DOHH2 (cell line): ENCODE measurements around the gene KRT82.

Source experiments
- H3F3A ChIP-seq: fragments of 200-600 bp; sonication (generic), shearing (Covaris generic); 2 replicates; pipeline ENCODE4 v1.6.0; 2016; ENCODE audit warnings: antibody characterized with exemption, mild to moderate bottlenecking; ENCODE audit not compliant: control insufficient read depth, insufficient read depth
- H3K27ac ChIP-seq: fragments of 200-600 bp; sonication (generic); 2 replicates; pipeline ENCODE4 v1.5.1; 2014; ENCODE audit warnings: low read depth, mild to moderate bottlenecking, low read length, moderate library complexity
- H3K27me3 ChIP-seq: fragments of 200-600 bp; sonication (generic); 2 replicates; pipeline ENCODE4 v1.6.1; 2014; ENCODE audit warnings: mild to moderate bottlenecking, low read length, mixed read lengths; ENCODE audit not compliant: control insufficient read depth
- H3K36me3 ChIP-seq: fragments of 200-600 bp; sonication (generic); 2 replicates; pipeline ENCODE4 v1.6.1; 2014; ENCODE audit warnings: mild to moderate bottlenecking, low read length, moderate library complexity, mixed read lengths; ENCODE audit not compliant: control insufficient read depth
- H3K4me1 ChIP-seq: fragments of 200-600 bp; sonication (generic); 2 replicates; pipeline ENCODE4 v1.6.1; 2014; ENCODE audit warnings: mild to moderate bottlenecking, low read length, mixed read lengths; ENCODE audit not compliant: control insufficient read depth
- H3K4me2 ChIP-seq: fragments of 200-600 bp; sonication (generic); 2 replicates; pipeline ENCODE4 v1.6.0; 2014; ENCODE audit warnings: mild to moderate bottlenecking, low read length, moderate library complexity
- H3K4me3 ChIP-seq: fragments of 200-600 bp; sonication (generic); 2 replicates; pipeline ENCODE4 v1.5.1; 2014; ENCODE audit warnings: mild to moderate bottlenecking, low read length, mixed read lengths
- H3K79me2 ChIP-seq: fragments of 200-600 bp; sonication (generic); 2 replicates; pipeline ENCODE4 v1.6.1; 2014; ENCODE audit warnings: mild to moderate bottlenecking, low read length, mixed read lengths; ENCODE audit not compliant: control insufficient read depth
- H3K9me2 ChIP-seq: fragments of 200-600 bp; sonication (generic); replicated peaks from 2 replicates; pipeline ENCODE4 v1.6.1; 2014; ENCODE audit warnings: mild to moderate bottlenecking, low read length, mixed read lengths; ENCODE audit not compliant: control insufficient read depth
- H3K9me3 ChIP-seq: fragments of 200-600 bp; sonication (generic); 2 replicates; pipeline ENCODE4 v1.6.1; 2014; ENCODE audit warnings: antibody characterized with exemption, low read length, mixed read lengths; ENCODE audit not compliant: control insufficient read depth, insufficient read depth
- H4K20me1 ChIP-seq: fragments of 200-600 bp; sonication (generic); 2 replicates; pipeline ENCODE4 v1.6.0; 2014; ENCODE audit warnings: low read depth, mild to moderate bottlenecking, antibody characterized with exemption, low read length, moderate library complexity; ENCODE audit not compliant: control insufficient read depth, insufficient read depth
- EZH2phosphoT487 ChIP-seq: fragments of 200-600 bp; sonication (generic); IDR thresholded peaks from 2 replicates; pipeline ENCODE4 v1.6.1; 2017; ENCODE audit warnings: borderline replicate concordance, mild to moderate bottlenecking, antibody characterized with exemption, low read length, moderate library complexity, mixed read lengths
- TF ChIP-seq, protein P1 (sequence below): fragments of 200-600 bp; sonication (generic); IDR thresholded peaks from one replicate; pipeline ENCODE4 v1.5.1; 2014; ENCODE audit warnings: antibody characterized with exemption, mild to moderate bottlenecking, low read depth, low read length; ENCODE audit not compliant: poor library complexity, severe bottlenecking

Gene KRT82

DNA sequence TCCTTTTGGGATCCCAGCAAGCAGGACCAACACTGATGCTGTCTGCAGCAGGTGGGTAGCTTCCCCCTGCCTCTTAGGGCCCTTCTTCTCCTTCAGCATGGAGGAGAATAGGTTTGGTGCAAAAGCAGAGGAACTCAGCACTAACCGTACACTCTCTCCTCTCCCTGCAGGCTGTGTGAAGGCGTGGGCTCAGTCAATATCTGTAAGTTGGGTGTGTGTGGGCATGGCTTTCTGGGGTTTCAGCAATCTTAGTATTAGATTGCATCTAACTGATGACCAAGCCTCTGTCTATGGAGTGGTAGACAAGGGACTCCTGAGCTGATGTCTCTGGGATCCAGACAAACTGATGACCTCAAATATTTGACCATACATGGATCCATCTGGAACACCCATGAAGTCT, 53.2 kb downstream of the KRT82 start:
- Histone ChIP-seq H3K4me3 (no peak overlapping the region), H3K4me2 (no peak overlapping the region), H3K9me3 (no peaks in the 10 kb centered on the region), H3K27me3 (peaks cover 32% of the 10 kb centered on the region), H3K79me2 (no peaks in the 10 kb centered on the region), H3K36me3 (no peaks in the 10 kb centered on the region), H3K27ac (no peak overlapping the region), H3K4me1 (peaks cover 6% of the 10 kb centered on the region), H3F3A (no peaks in the 10 kb centered on the region), H3K9me2 (no peaks in the 10 kb centered on the region), H4K20me1 (0 out of 2 replicates have a peak, but pooled peaks cover under 1% of the 10 kb centered on the region)
- TF ChIP-seq, protein P1, sequence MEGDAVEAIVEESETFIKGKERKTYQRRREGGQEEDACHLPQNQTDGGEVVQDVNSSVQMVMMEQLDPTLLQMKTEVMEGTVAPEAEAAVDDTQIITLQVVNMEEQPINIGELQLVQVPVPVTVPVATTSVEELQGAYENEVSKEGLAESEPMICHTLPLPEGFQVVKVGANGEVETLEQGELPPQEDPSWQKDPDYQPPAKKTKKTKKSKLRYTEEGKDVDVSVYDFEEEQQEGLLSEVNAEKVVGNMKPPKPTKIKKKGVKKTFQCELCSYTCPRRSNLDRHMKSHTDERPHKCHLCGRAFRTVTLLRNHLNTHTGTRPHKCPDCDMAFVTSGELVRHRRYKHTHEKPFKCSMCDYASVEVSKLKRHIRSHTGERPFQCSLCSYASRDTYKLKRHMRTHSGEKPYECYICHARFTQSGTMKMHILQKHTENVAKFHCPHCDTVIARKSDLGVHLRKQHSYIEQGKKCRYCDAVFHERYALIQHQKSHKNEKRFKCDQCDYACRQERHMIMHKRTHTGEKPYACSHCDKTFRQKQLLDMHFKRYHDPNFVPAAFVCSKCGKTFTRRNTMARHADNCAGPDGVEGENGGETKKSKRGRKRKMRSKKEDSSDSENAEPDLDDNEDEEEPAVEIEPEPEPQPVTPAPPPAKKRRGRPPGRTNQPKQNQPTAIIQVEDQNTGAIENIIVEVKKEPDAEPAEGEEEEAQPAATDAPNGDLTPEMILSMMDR = no peak
- no peak for TF ChIP-seq EZH2phosphoT487

- H3F3A ChIP-seq = no peaks in the 10 kb centered on the region
- H3K27ac ChIP-seq = no peak overlapping the region
- H3K27me3 ChIP-seq = peaks cover 34% of the 10 kb centered on the region
- no peaks in the 10 kb centered on the region for H4K20me1 ChIP-seq
- H3K4me2 ChIP-seq = no peak overlapping the region
- no peaks in the 10 kb centered on the region for H3K79me2 ChIP-seq
- no peaks in the 10 kb centered on the region for H3K4me1 ChIP-seq
- no peaks in the 10 kb centered on the region for H3K36me3 ChIP-seq
- no peaks in the 10 kb centered on the region for H3K9me3 ChIP-seq
- no peak for TF ChIP-seq EZH2phosphoT487
- TF ChIP-seq, protein P1 = no peak
- no peaks in the 10 kb centered on the region for H3K9me2 ChIP-seq
- H3K4me3 ChIP-seq = no peak overlapping the region
Observed at GRCh38 chr12:52351196-52352059, 54.7 kb downstream of the KRT82 start.

DNA sequence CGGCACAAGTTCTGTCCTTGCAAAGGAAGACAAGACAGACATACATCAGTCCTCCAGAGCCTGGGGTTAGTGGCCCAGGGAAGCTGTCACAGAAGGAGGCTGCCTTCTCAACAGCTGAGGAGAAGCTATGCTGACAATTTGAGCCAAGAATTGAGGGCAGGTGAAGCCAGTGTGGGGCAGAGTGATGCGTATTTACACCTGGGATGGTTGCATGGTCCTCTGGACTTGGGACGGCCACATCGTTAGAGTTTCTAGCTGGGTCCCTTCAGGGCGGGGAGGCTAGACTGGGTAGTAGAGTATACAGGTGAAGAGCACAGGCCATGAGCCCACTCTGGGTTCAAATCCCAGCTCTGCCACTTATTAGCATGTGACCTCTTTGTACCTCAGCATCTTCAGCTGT, 55.3 kb downstream of the KRT82 start:
- Histone ChIP-seq H3K4me3 (no peak overlapping the region), H3K27me3 (peaks cover 35% of the 10 kb centered on the region), H3K36me3 (no peaks in the 10 kb centered on the region), H3K4me2 (no peak overlapping the region), H3K79me2 (no peaks in the 10 kb centered on the region), H3F3A (no peaks in the 10 kb centered on the region), H4K20me1 (no peaks in the 10 kb centered on the region), H3K4me1 (no peaks in the 10 kb centered on the region), H3K9me3 (no peaks in the 10 kb centered on the region), H3K27ac (no peak overlapping the region), H3K9me2 (no peaks in the 10 kb centered on the region)
- TF ChIP-seq, protein P1 = no peak
- TF ChIP-seq EZH2phosphoT487 = no peak
